Activated T-helper 2 cell treated with anti-CD3 and anti-CD28 coated beads, Interferon-gamma antibody, Interleukin-2, Interleukin-4, amounts not matched to agents 10 μg/mL and 5 μg/mL and 100 μg/mL, durations not matched to agents 14 hours and 24 hours and 36 hours (primary cell): ENCODE results near the gene METTL2B. TPM values are rescaled to one million over a fixed set of nuclear protein-coding genes. Genes with fewer than 3 reads are reported as not detected.
"Not testable (repeated sequence)": the region's sequence is repeated elsewhere in the genome, so short reads cannot be mapped to it uniquely, and the experiment has no call there.

Source experiments
- DNase-seq: peaks from one replicate; pipeline ENCODE4 v3.0.0; 2021; ENCODE audit warnings: low spot score
- H3K27ac Mint-ChIP-seq: one replicate; pipeline ENCODE4 v1.8.0; 2021; ENCODE audit warnings: mixed read lengths
- H3K27me3 Mint-ChIP-seq: one replicate; pipeline ENCODE4 v1.8.0; 2021; ENCODE audit warnings: low read depth, mixed read lengths
- H3K36me3 Mint-ChIP-seq: one replicate; pipeline ENCODE4 v1.8.0; 2021; ENCODE audit warnings: low read depth, mixed read lengths
- H3K4me1 Mint-ChIP-seq: one replicate; pipeline ENCODE4 v1.8.0; 2021; ENCODE audit warnings: low read depth, mixed read lengths
- H3K4me3 Mint-ChIP-seq: one replicate; pipeline ENCODE4 v1.8.0; 2021; ENCODE audit warnings: low read depth, mild to moderate bottlenecking, moderate library complexity, mixed read lengths
- H3K9me3 Mint-ChIP-seq: one replicate; pipeline ENCODE4 v1.8.0; 2021; ENCODE audit warnings: mixed read lengths
- intact Hi-C: fragments of 100-400 bp; cut with micrococcal nuclease; formaldehyde crosslinking; loops from one replicate; pipeline ENCODE4 v1.15.1; 2023
- total RNA-seq: library from RNA; stranded (reverse); gene quantifications from 2 replicates; pipeline ENCODE4 v1.2.3, GENCODE V29; 2022

METTL2B gene
- total RNA-seq, 1 donor from 2014 or later: 46.9 TPM

DNA sequence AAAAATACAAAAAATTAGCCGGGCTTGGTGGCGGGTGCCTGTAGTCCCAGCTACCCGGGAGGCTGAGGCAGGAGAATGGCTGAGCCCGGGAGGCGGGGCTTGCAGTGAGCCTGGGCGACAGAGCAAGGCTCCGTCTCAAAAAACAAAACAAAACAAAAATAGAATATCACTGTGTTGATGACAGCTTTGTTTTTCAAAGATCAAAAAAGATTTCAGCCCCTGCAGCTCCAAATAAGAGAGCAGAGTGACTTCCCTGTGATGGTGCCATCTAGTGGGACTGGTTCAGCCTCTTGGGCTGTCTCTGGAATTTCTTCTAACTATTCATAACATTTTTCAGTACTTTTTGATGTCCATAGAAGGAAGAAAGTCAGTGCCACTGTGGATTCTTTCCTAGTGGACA lies 60.9 kb downstream of the METTL2B start:
- peaks cover 24% of the 10 kb centered on the region for H3K4me1 Mint-ChIP-seq
- H3K4me3 Mint-ChIP-seq, H3K9me3 Mint-ChIP-seq, DNase-seq, H3K27ac Mint-ChIP-seq, H3K27me3 Mint-ChIP-seq: not testable (repeated sequence)
- intact Hi-C loops: loop anchor here (10.0 kb wide), 1 partner anchor 113 kb away; no protein-coding TSS in a partner anchor
- H3K36me3 Mint-ChIP-seq: peaks cover 55% of the 10 kb centered on the region

DNA sequence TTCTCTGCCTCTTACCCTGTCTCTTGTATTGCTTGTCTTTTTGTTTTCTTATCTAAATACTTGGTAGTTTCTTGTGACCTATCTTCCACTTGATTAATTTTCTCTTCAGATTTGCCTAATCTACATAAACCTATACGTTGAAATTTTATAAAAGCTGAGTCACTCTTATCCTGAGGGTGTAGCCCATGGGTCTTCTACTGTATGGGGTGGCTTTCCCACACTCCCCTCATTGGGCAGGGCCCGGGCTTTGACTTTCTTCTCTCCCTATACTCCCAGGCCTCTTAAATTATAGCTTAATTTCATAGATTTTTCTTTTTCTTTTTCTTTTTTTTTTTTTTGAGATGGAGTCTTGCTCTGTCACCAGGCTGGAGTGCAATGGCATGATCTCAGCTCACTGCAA lies 66.0 kb downstream of the METTL2B start:
- H3K9me3 Mint-ChIP-seq, H3K4me3 Mint-ChIP-seq, DNase-seq, H3K4me1 Mint-ChIP-seq, H3K27me3 Mint-ChIP-seq, intact Hi-C loops: not testable (repeated sequence)
- Mint-ChIP-seq H3K27ac (peak overlapping the region; percentile 49), H3K36me3 (peaks cover 55% of the 10 kb centered on the region)

DNA sequence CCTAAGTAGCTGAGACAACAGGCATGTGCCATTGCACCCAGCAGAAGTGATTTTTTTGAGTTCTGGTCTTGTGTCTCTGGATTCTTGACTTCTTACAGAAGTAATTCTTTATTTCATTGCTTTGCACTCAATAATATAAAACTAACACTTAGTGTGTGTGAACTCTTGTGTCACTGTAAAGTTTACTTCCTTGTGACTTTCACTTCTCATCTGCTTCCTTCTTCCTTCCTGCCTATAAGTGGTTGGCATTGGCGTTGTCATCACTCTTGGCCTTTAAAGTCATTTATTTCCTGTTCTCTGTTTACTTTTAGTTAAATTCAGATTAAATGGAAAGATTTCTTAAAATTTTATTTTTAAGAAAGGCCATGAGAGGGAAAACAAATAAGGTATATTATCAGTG lies 66.8 kb downstream of the METTL2B start:
- H3K4me1 Mint-ChIP-seq, H3K27me3 Mint-ChIP-seq, H3K9me3 Mint-ChIP-seq, DNase-seq, intact Hi-C loops, H3K4me3 Mint-ChIP-seq: not testable (repeated sequence)
- H3K27ac Mint-ChIP-seq: peak overlapping the region; percentile 46
- peaks cover 52% of the 10 kb centered on the region for H3K36me3 Mint-ChIP-seq

DNA sequence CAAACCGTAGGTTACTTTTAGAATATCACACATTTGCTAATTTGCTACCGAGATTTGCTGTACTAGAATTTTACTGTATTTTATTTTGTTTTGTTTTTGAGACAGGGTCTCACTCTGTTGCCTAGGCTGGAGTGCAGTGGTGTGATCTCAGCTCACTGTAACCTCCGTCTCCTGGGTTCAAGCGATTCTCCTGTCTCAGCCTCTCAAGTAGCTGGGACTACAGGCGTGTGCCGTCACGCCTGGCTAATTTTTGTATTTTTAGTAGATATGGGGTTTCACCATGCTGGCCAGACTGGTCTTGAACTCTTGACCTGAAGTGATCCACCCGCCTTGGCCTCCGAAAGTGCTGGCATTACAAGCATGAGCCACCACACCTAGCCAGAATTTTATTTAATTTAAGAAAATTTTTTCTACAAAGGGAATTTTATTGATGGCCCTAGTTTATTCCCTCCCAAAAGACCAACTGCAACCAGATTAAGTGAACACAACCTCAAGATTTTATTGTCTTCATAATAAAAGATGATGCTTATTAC lies 69.8 kb downstream of the METTL2B start:
- DNase-seq, intact Hi-C loops, H3K4me1 Mint-ChIP-seq, H3K9me3 Mint-ChIP-seq, H3K4me3 Mint-ChIP-seq, H3K27me3 Mint-ChIP-seq, H3K27ac Mint-ChIP-seq: not testable (repeated sequence)
- H3K36me3 Mint-ChIP-seq: peaks cover 49% of the 10 kb centered on the region

DNA sequence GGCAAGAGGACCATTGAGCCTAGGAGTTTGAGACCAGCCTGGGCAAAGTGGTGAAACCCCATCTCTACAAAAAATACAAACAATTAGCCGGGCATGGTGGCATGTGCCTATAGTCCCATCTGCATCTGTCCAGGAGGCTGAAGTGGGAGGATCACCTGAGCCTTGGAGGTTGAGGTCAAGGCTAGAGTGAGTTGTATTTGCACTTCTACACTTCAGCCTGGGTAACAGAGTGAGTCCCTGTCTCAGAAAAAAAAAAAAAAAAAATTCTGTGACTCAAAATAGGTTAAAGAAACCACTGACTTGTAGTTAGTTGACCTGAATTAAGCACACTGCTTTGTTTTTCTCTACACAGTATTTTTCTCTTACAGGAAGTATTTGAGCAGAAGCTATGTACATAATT lies 74.4 kb downstream of the METTL2B start:
- Mint-ChIP-seq H3K9me3 (no peaks in the 10 kb centered on the region), H3K4me1 (no peaks in the 10 kb centered on the region), H3K36me3 (peaks cover 30% of the 10 kb centered on the region), H3K27ac (no peak overlapping the region), H3K27me3 (no peaks in the 10 kb centered on the region), H3K4me3 (no peak overlapping the region)
- intact Hi-C loops: no loop called here
- no peak for DNase-seq

DNA sequence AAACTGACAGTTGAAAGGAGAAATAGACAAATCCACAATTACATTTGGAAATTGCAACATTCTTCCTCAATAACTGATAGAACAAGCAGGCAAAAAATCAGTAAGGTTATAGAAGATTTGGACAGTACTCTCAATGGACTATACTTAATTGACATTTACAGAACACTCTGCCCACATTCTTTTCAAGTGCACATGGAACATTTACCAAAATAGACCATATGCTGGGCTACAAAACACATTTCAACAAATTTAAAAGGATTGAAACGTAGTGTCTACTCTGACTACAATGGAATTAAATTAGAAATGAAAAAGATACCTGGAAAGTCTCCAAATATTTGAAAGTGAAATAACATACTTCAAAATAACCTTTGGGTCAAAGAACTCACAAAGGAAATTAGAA lies 77.8 kb downstream of the METTL2B start:
- H3K9me3 Mint-ChIP-seq, H3K4me1 Mint-ChIP-seq, DNase-seq, H3K27ac Mint-ChIP-seq, intact Hi-C loops, H3K4me3 Mint-ChIP-seq, H3K27me3 Mint-ChIP-seq: not testable (repeated sequence)
- peaks cover 16% of the 10 kb centered on the region for H3K36me3 Mint-ChIP-seq

Other genes with a start within 250 kb of the METTL2B start
- gene LEP, start 235.5 kb upstream of the METTL2B start, total RNA-seq: not detected in 2 replicates
- 66.7 and 67.7 TPM in 2 replicates for gene RBM28, start 132.8 kb upstream of the METTL2B start, total RNA-seq
- gene PRRT4, start 115.1 kb upstream of the METTL2B start, total RNA-seq: 0.39 and 0.55 TPM in 2 replicates
- gene IMPDH1, start 66.8 kb upstream of the METTL2B start, total RNA-seq: 108 and 112 TPM in 2 replicates
- gene HILPDA, start 20.9 kb upstream of the METTL2B start, total RNA-seq: 406 and 416 TPM in 2 replicates
- gene GARIN1A, start 195.5 kb downstream of the METTL2B start, total RNA-seq: 0.32 and 0.48 TPM in 2 replicates